Measurements from ENCODE around the gene HMGA1. TPM values are rescaled to one million over a fixed set of nuclear protein-coding genes. Genes with fewer than 3 reads are reported as not detected.
A peak's percentile ranks its signal among the peaks of the same experiment; 100 is the strongest.

The HMGA1 gene
- total RNA-seq, 1 donor from 2014 or later = 54.7 TPM

- TF ChIP-seq CTCF (IDR thresholded peaks at IDR 0.05) = peak; percentile 96
- H3K9me3 ChIP-seq = no peaks in the 10 kb centered on the region
- no peaks in the 10 kb centered on the region for H3K36me3 ChIP-seq
- peak; percentile 99 for ATAC-seq
- H3K27me3 ChIP-seq = no peaks in the 10 kb centered on the region
- peak; percentile 95 for DNase-seq
- H3K4me1 ChIP-seq = no peaks in the 10 kb centered on the region
- no peak overlapping the region for H3K27ac ChIP-seq
- intact Hi-C loops (cut with DNase I) = loop anchor here (5.0 kb wide), 1 partner anchor 216 kb away; no protein-coding TSS in a partner anchor
- peak overlapping the region; percentile 56 for H3K4me3 ChIP-seq
Observed at GRCh38 chr6:34196116-34196832, 40.4 kb upstream of the HMGA1 start.

- Histone ChIP-seq H3K36me3 (no peaks in the 10 kb centered on the region), H3K27ac (no peak overlapping the region), H3K4me3 (peak overlapping the region; percentile 56), H3K27me3 (no peaks in the 10 kb centered on the region), H3K4me1 (no peaks in the 10 kb centered on the region), H3K9me3 (no peaks in the 10 kb centered on the region)
- TF ChIP-seq CTCF (IDR thresholded peaks at IDR 0.05) = no peak
- DNase-seq = no peak
- no peak for ATAC-seq
- intact Hi-C loops (cut with DNase I) = loop anchor here (5.0 kb wide), 1 partner anchor 215 kb away; no protein-coding TSS in a partner anchor
Observed at GRCh38 chr6:34196833-34197195, 39.9 kb upstream of the HMGA1 start.

GRCh38 chr6:34200340-34200971 is 36.2 kb upstream of the HMGA1 start:
- Histone ChIP-seq H3K27ac (no peak overlapping the region), H3K4me1 (no peaks in the 10 kb centered on the region), H3K9me3 (no peaks in the 10 kb centered on the region), H3K27me3 (no peaks in the 10 kb centered on the region), H3K36me3 (no peaks in the 10 kb centered on the region), H3K4me3 (no peak overlapping the region)
- ATAC-seq (no peak), DNase-seq (no peak)
- intact Hi-C loops (cut with DNase I) = no loop called here
- TF ChIP-seq CTCF (IDR thresholded peaks at IDR 0.05) = no peak

- Histone ChIP-seq H3K27me3 (no peaks in the 10 kb centered on the region), H3K36me3 (no peaks in the 10 kb centered on the region), H3K9me3 (no peaks in the 10 kb centered on the region), H3K4me1 (no peaks in the 10 kb centered on the region), H3K4me3 (no peak overlapping the region), H3K27ac (no peak overlapping the region)
- no peak for TF ChIP-seq CTCF (IDR thresholded peaks at IDR 0.05)
- intact Hi-C loops (cut with DNase I) = no loop called here
- DNase-seq (no peak), ATAC-seq (no peak)
Observed at GRCh38 chr6:34201455-34202107, 35.1 kb upstream of the HMGA1 start.

- Histone ChIP-seq H3K27me3 (no peaks in the 10 kb centered on the region), H3K4me3 (no peak overlapping the region), H3K27ac (no peak overlapping the region), H3K4me1 (no peaks in the 10 kb centered on the region), H3K9me3 (no peaks in the 10 kb centered on the region), H3K36me3 (no peaks in the 10 kb centered on the region)
- TF ChIP-seq CTCF (IDR thresholded peaks at IDR 0.05) = no peak
- peak; percentile 43 for ATAC-seq
- DNase-seq = no peak
- intact Hi-C loops (cut with DNase I) = no loop called here
Observed at GRCh38 chr6:34202329-34203201, 34.1 kb upstream of the HMGA1 start.
